ENCODE data around the gene PPWD1.

PPWD1 gene

GRCh38 chr5:65624025-65624570, 61.0 kb downstream of the PPWD1 start, which contains the start of gene TRIM23 (continued):
- TF ChIP-seq ZNF433 (tag by site-specific recombination; IDR thresholded peaks at IDR 0.05; ENCODE audit: low read depth): no peak
- no peak for TF ChIP-seq ZNF416 (tag by site-specific recombination; IDR thresholded peaks at IDR 0.05)
- TF ChIP-seq SP7 (tag by site-specific recombination; IDR thresholded peaks at IDR 0.05): peak; percentile 33
- no peak for TF ChIP-seq ZNF677 (tag by site-specific recombination; IDR thresholded peaks at IDR 0.05)
- no peak for TF ChIP-seq ZNF37A (tag by site-specific recombination; IDR thresholded peaks at IDR 0.05)
- peak; percentile 64; the same call in 1 of the 2 replicates for TF ChIP-seq ZBTB20 (tag by site-specific recombination; IDR thresholded peaks at IDR 0.05)
- TF ChIP-seq ZNF585B (tag by site-specific recombination; IDR thresholded peaks at IDR 0.05): no peak
- TF ChIP-seq PRDM10 (tag by site-specific recombination; IDR thresholded peaks at IDR 0.05): no peak
- TF ChIP-seq ZNF529 (tag by site-specific recombination; IDR thresholded peaks at IDR 0.05; ENCODE audit: insufficient replicate concordance): no peak
- TF ChIP-seq ATF2 (tag by site-specific recombination; IDR thresholded peaks at IDR 0.05; ENCODE audit: low read depth): no peak
- no peak; the same call in 1 of the 2 replicates for TF ChIP-seq KLF8 (tag by site-specific recombination; IDR thresholded peaks at IDR 0.05)
- TF ChIP-seq ZFP37 (tag by site-specific recombination; IDR thresholded peaks at IDR 0.05): peak; percentile 72; the same call in 1 of the 2 replicates
- 0 out of 2 replicates have a peak, but pooled peaks have one; percentile 42 for TF ChIP-seq ZFP3 (tag by site-specific recombination; IDR thresholded peaks at IDR 0.05; ENCODE audit: low read depth)
- TF ChIP-seq KLF7 (tag by site-specific recombination; IDR thresholded peaks at IDR 0.05; ENCODE audit: borderline replicate concordance): no peak
- no peak for TF ChIP-seq ZNF292 (tag by site-specific recombination; IDR thresholded peaks at IDR 0.05; ENCODE audit: borderline replicate concordance, low read depth)
- TF ChIP-seq ZFP69B (tag by site-specific recombination; IDR thresholded peaks at IDR 0.05): peak; percentile 47; the same call in 1 of the 2 replicates
- no peak for TF ChIP-seq MYNN (tag by site-specific recombination; IDR thresholded peaks at IDR 0.05; ENCODE audit: borderline replicate concordance)
- TF ChIP-seq ZNF394 (tag by site-specific recombination; IDR thresholded peaks at IDR 0.05; ENCODE audit: borderline replicate concordance): no peak
- TF ChIP-seq ZNF664 (tag by site-specific recombination; IDR thresholded peaks at IDR 0.05): no peak
- TF ChIP-seq ZNF114 (tag by site-specific recombination; IDR thresholded peaks at IDR 0.05): no peak
- TF ChIP-seq INSM2 (tag by site-specific recombination; IDR thresholded peaks at IDR 0.05): no peak
- TF ChIP-seq ZSCAN30 (tag by site-specific recombination; IDR thresholded peaks at IDR 0.05): no peak
- TF ChIP-seq ZNF274 (IDR thresholded peaks at IDR 0.05; ENCODE audit: low read length): no peak
- no peak for TF ChIP-seq ZNF274 (tag by site-specific recombination; IDR thresholded peaks at IDR 0.05; ENCODE audit: borderline replicate concordance)
- no peak for TF ChIP-seq ZNF530 (tag by site-specific recombination; IDR thresholded peaks at IDR 0.05; ENCODE audit: low read depth)
- TF ChIP-seq ZSCAN18 (tag by site-specific recombination; IDR thresholded peaks at IDR 0.05): no peak
- no peak for TF ChIP-seq ZIC2 (tag by site-specific recombination; IDR thresholded peaks at IDR 0.05)
- no peak for TF ChIP-seq SALL2 (tag by site-specific recombination; IDR thresholded peaks at IDR 0.05; ENCODE audit: borderline replicate concordance)
- TF ChIP-seq ZNF449 (tag by site-specific recombination; IDR thresholded peaks at IDR 0.05): no peak
- peak; percentile 100 for TF ChIP-seq ZNF341 (tag by site-specific recombination; IDR thresholded peaks at IDR 0.05; ENCODE audit: low read depth)
- TF ChIP-seq ZNF324 (tag by site-specific recombination; IDR thresholded peaks at IDR 0.05): no peak
- peak; percentile 89 for TF ChIP-seq ZNF335 (tag by site-specific recombination; conservative IDR thresholded peaks at IDR 0.05)

Measured in HEK293 (cell line).